Stimulated activated CD8-positive, alpha-beta memory T cell treated with anti-CD3 and anti-CD28 coated beads, Interleukin-4, amount 100 ng/mL, for 4 hours (primary cell): Measurements from ENCODE around the gene NRXN3.

Experiments used
- DNase-seq, 2 donors: peaks; one replicate each; pipeline ENCODE4 v3.0.0-alpha.2; 2020; ENCODE audit warnings: low read depth in 2 of 2, low spot score in 1 of 2

NRXN3 gene

GRCh38 chr14:79554816-79555215, 1384.6 kb downstream of the NRXN3 start:
- no peak for DNase-seq

- no peak for DNase-seq
Measured at GRCh38 chr14:79555429-79555828, 1385.3 kb downstream of the NRXN3 start.

- DNase-seq, result no peak
Measured at GRCh38 chr14:79557309-79557708, 1387.1 kb downstream of the NRXN3 start.

- no peak for DNase-seq
Measured at GRCh38 chr14:79562185-79562584, 1392.0 kb downstream of the NRXN3 start.

GRCh38 chr14:79564371-79564770, 1394.2 kb downstream of the NRXN3 start:
- no peak for DNase-seq

GRCh38 chr14:79567306-79567705, 1397.1 kb downstream of the NRXN3 start:
- no peak for DNase-seq

- no peak for DNase-seq
Measured at GRCh38 chr14:79568594-79568993, 1398.4 kb downstream of the NRXN3 start.

- DNase-seq, result no peak
Measured at GRCh38 chr14:79569072-79569471, 1398.9 kb downstream of the NRXN3 start.

- DNase-seq, result no peak
Measured at GRCh38 chr14:79570648-79571047, 1400.5 kb downstream of the NRXN3 start.

- no peak for DNase-seq
Measured at GRCh38 chr14:79571366-79571765, 1401.2 kb downstream of the NRXN3 start.

- no peak for DNase-seq
Measured at GRCh38 chr14:79573486-79573885, 1403.3 kb downstream of the NRXN3 start.

GRCh38 chr14:79575032-79575431, 1404.9 kb downstream of the NRXN3 start:
- DNase-seq, result no peak

GRCh38 chr14:79576424-79576823, 1406.3 kb downstream of the NRXN3 start:
- DNase-seq, result no peak

- DNase-seq, result no peak
Measured at GRCh38 chr14:79578470-79578869, 1408.3 kb downstream of the NRXN3 start.

GRCh38 chr14:79580414-79580813, 1410.2 kb downstream of the NRXN3 start:
- no peak for DNase-seq

GRCh38 chr14:79580906-79581305, 1410.7 kb downstream of the NRXN3 start:
- no peak for DNase-seq

GRCh38 chr14:79581912-79582576, 1411.9 kb downstream of the NRXN3 start:
- DNase-seq, result no peak

GRCh38 chr14:79583738-79584408, 1413.7 kb downstream of the NRXN3 start:
- DNase-seq, result no peak

GRCh38 chr14:79584679-79585078, 1414.5 kb downstream of the NRXN3 start:
- DNase-seq, result no peak

GRCh38 chr14:79585845-79586244, 1415.7 kb downstream of the NRXN3 start:
- no peak for DNase-seq

- DNase-seq, result no peak
Measured at GRCh38 chr14:79586416-79586815, 1416.2 kb downstream of the NRXN3 start.

GRCh38 chr14:79586989-79587598, 1416.9 kb downstream of the NRXN3 start:
- DNase-seq, result no peak
